ENCODE results near the gene PARP8.

Gene PARP8

GRCh38 chr5:50827516-50828247 is 161.2 kb downstream of the PARP8 start:
- TF ChIP-seq CTCF (IDR thresholded peaks at IDR 0.05; ENCODE audit: extremely low read depth, missing control alignments): no peak
- no peak for DNase-seq (ENCODE audit: low spot score)

GRCh38 chr5:50829023-50829422 is 162.6 kb downstream of the PARP8 start:
- DNase-seq (ENCODE audit: low spot score): no peak
- no peak for TF ChIP-seq CTCF (IDR thresholded peaks at IDR 0.05; ENCODE audit: extremely low read depth, missing control alignments)

- DNase-seq (ENCODE audit: low spot score): no peak
- no peak for TF ChIP-seq CTCF (IDR thresholded peaks at IDR 0.05; ENCODE audit: extremely low read depth, missing control alignments)
Measured at GRCh38 chr5:50832657-50833284, 166.3 kb downstream of the PARP8 start.

- no peak for DNase-seq (ENCODE audit: low spot score)
- no peak for TF ChIP-seq CTCF (IDR thresholded peaks at IDR 0.05; ENCODE audit: extremely low read depth, missing control alignments)
Measured at GRCh38 chr5:50836356-50836755, 169.9 kb downstream of the PARP8 start.

GRCh38 chr5:50839472-50839871 is 173.0 kb downstream of the PARP8 start:
- TF ChIP-seq CTCF (IDR thresholded peaks at IDR 0.05; ENCODE audit: extremely low read depth, missing control alignments): no peak

GRCh38 chr5:50843091-50843490 is 176.7 kb downstream of the PARP8 start:
- no peak for DNase-seq (ENCODE audit: low spot score)
- no peak for TF ChIP-seq CTCF (IDR thresholded peaks at IDR 0.05; ENCODE audit: extremely low read depth, missing control alignments)

More at GRCh38 chr5:50839472-50839871, 173.0 kb downstream of the PARP8 start:
- DNase-seq (ENCODE audit: low spot score): no peak

GRCh38 chr5:50846261-50846660 is 179.8 kb downstream of the PARP8 start:
- DNase-seq (ENCODE audit: low spot score): no peak
- no peak for TF ChIP-seq CTCF (IDR thresholded peaks at IDR 0.05; ENCODE audit: extremely low read depth, missing control alignments)
